ENCODE measurements around the gene AGBL1.

DNA sequence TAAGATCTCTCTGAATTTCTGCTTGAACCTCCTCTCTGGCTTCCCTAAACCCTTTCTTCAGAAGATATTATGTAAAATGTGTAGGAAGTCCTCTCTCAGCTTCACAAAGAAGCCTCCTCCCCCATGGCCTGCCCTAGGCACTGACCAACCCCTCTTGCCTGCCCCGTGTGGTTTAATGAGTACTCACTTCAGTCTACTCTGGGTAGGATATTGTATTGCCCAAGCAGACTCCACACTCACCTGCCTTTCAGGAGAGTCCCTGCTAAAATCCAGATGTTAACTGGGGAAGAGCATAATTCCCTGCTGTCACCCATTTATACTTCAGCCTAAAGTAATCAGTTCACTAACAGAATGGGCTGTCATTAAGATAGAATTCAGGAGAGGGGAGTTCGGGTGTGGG, 2.6 kb upstream of the AGBL1 start:
- TF ChIP-seq, protein P1, sequence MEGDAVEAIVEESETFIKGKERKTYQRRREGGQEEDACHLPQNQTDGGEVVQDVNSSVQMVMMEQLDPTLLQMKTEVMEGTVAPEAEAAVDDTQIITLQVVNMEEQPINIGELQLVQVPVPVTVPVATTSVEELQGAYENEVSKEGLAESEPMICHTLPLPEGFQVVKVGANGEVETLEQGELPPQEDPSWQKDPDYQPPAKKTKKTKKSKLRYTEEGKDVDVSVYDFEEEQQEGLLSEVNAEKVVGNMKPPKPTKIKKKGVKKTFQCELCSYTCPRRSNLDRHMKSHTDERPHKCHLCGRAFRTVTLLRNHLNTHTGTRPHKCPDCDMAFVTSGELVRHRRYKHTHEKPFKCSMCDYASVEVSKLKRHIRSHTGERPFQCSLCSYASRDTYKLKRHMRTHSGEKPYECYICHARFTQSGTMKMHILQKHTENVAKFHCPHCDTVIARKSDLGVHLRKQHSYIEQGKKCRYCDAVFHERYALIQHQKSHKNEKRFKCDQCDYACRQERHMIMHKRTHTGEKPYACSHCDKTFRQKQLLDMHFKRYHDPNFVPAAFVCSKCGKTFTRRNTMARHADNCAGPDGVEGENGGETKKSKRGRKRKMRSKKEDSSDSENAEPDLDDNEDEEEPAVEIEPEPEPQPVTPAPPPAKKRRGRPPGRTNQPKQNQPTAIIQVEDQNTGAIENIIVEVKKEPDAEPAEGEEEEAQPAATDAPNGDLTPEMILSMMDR (conservative IDR thresholded peaks at IDR 0.05 in 1 of 2, IDR thresholded peaks at IDR 0.05 in 1 of 2; ENCODE audit: extremely low read depth in 1 of 2, insufficient read depth in 1 of 2, low read depth in 1 of 2, low read length in 2 of 2), result no peak
- TF ChIP-seq EZH2 (IDR thresholded peaks at IDR 0.05; ENCODE audit: borderline replicate concordance, low read length), result no peak
